Stimulated activated CD8-positive, alpha-beta memory T cell treated with anti-CD3 and anti-CD28 coated beads, Interleukin-12 subunit alpha, Interleukin-12 subunit beta, amount 100 ng/mL, for 4 hours (primary cell): ENCODE data around the gene ARHGAP28.
"Not testable (repeated sequence)": the region's sequence is repeated elsewhere in the genome, so short reads cannot be mapped to it uniquely, and the experiment has no call there.

Experiments used
- DNase-seq: peaks from one replicate; pipeline ENCODE4 v3.0.0-alpha.2; 2020; ENCODE audit warnings: low read depth

Gene ARHGAP28

GRCh38 chr18:6929370-6930102 lies 200.0 kb downstream of the ARHGAP28 start:
- no peak for DNase-seq

GRCh38 chr18:6934859-6935258 lies 205.3 kb downstream of the ARHGAP28 start:
- DNase-seq: no peak

- no peak for DNase-seq
Observed at GRCh38 chr18:6938003-6938402, 208.5 kb downstream of the ARHGAP28 start.

- not testable (repeated sequence) for DNase-seq
Observed at GRCh38 chr18:6938403-6938802, 208.9 kb downstream of the ARHGAP28 start.

- DNase-seq: no peak
Observed at GRCh38 chr18:6939972-6940371, 210.5 kb downstream of the ARHGAP28 start.

- DNase-seq: no peak
Observed at GRCh38 chr18:6940451-6940850, 210.9 kb downstream of the ARHGAP28 start.

GRCh38 chr18:6941996-6942395 lies 212.5 kb downstream of the ARHGAP28 start:
- no peak for DNase-seq

- DNase-seq: no peak
Observed at GRCh38 chr18:6942742-6943141, 213.2 kb downstream of the ARHGAP28 start.

- no peak for DNase-seq
Observed at GRCh38 chr18:6943143-6943542, 213.6 kb downstream of the ARHGAP28 start.

GRCh38 chr18:6947338-6948030 lies 218.0 kb downstream of the ARHGAP28 start:
- DNase-seq: no peak

- no peak for DNase-seq
Observed at GRCh38 chr18:6948281-6949055, 219.0 kb downstream of the ARHGAP28 start.

GRCh38 chr18:6949800-6950586 lies 220.5 kb downstream of the ARHGAP28 start:
- DNase-seq: no peak

- DNase-seq: no peak
Observed at GRCh38 chr18:6950641-6951040, 221.1 kb downstream of the ARHGAP28 start.

- DNase-seq: no peak
Observed at GRCh38 chr18:6951336-6952090, 222.0 kb downstream of the ARHGAP28 start.

- no peak for DNase-seq
Observed at GRCh38 chr18:6954501-6954900, 225.0 kb downstream of the ARHGAP28 start.

- DNase-seq: no peak
Observed at GRCh38 chr18:6955304-6955703, 225.8 kb downstream of the ARHGAP28 start.

GRCh38 chr18:6956495-6956894 lies 227.0 kb downstream of the ARHGAP28 start:
- DNase-seq: no peak

GRCh38 chr18:6956999-6957398 lies 227.5 kb downstream of the ARHGAP28 start:
- no peak for DNase-seq

- no peak for DNase-seq
Observed at GRCh38 chr18:6959110-6959509, 229.6 kb downstream of the ARHGAP28 start.

- no peak for DNase-seq
Observed at GRCh38 chr18:6960124-6960523, 230.6 kb downstream of the ARHGAP28 start.

GRCh38 chr18:6960656-6961055 lies 231.1 kb downstream of the ARHGAP28 start:
- no peak for DNase-seq
